Caco-2 (cell line): Measurements from ENCODE around the gene MGAM2. TPM values are rescaled to one million over a fixed set of nuclear protein-coding genes. Genes with fewer than 3 reads are reported as not detected.
A peak's percentile ranks its signal among the peaks of the same experiment; 100 is the strongest.

Source experiments
- BruUV-seq: library from RNA; stranded (reverse); fragments of 400-500 nt; replicated peaks from 2 replicates; lab custom pipeline; 2021; lab: Mats Ljungman, UMichigan
- CTCF ChIA-PET: fragments of 300-600 bp; sonication (Branson Sonifier 250); formaldehyde crosslinking; loops from one replicate; lab custom pipeline; 2022; ENCODE audit warnings: antibody characterized with exemption; lab: Charles Lee
- POLR2A ChIA-PET: fragments of 300-600 bp; sonication (Branson Sonifier 250); formaldehyde crosslinking; loops from one replicate; lab custom pipeline; 2022; ENCODE audit warnings: antibody characterized with exemption; lab: Charles Lee
- DNase-seq, 2 experiments: peaks; one replicate each; pipeline versions ENCODE4 v3.0.0 to v3.0.0-alpha.2; 2020 to 2022
- H3K27me3 ChIP-seq: replicated peaks from 2 replicates; pipeline ENCODE4 v1.6.0; 2011; ENCODE audit warnings: low read length; ENCODE audit not compliant: control insufficient read depth, insufficient read depth
- H3K36me3 ChIP-seq: 2 replicates; pipeline ENCODE4 v1.5.1; 2011; ENCODE audit warnings: low read length; ENCODE audit not compliant: control insufficient read depth, insufficient read depth
- H3K4me1 ChIP-seq: fragments of 250-450 bp; sonication (Bioruptor Pico); 2 replicates; pipeline ENCODE4 v1.5.1; 2020; ENCODE audit warnings: mild to moderate bottlenecking
- H3K4me3 ChIP-seq: 2 replicates; pipeline ENCODE4 v1.5.1; 2011; ENCODE audit warnings: low read depth, mild to moderate bottlenecking, control low read depth, low read length
- H3K9me3 ChIP-seq: fragments of 250-450 bp; sonication (Bioruptor Pico); 2 replicates; pipeline ENCODE4 v1.5.1; 2020; ENCODE audit warnings: mild to moderate bottlenecking, moderate library complexity
- H3K27ac Mint-ChIP-seq: one replicate; pipeline ENCODE4 v1.8.0; 2022; ENCODE audit warnings: mixed read lengths; ENCODE audit not compliant: unreplicated experiment
- H3K27me3 Mint-ChIP-seq: one replicate; pipeline ENCODE4 v1.8.0; 2022; ENCODE audit warnings: mixed read lengths; ENCODE audit not compliant: insufficient read depth, unreplicated experiment
- H3K36me3 Mint-ChIP-seq: one replicate; pipeline ENCODE4 v1.8.0; 2022; ENCODE audit warnings: mild to moderate bottlenecking, mixed read lengths; ENCODE audit not compliant: insufficient read depth, unreplicated experiment
- H3K4me1 Mint-ChIP-seq: one replicate; pipeline ENCODE4 v1.8.0; 2022; ENCODE audit warnings: low read depth, mixed read lengths; ENCODE audit not compliant: unreplicated experiment
- H3K4me3 Mint-ChIP-seq: one replicate; pipeline ENCODE4 v1.8.0; 2022; ENCODE audit warnings: mild to moderate bottlenecking, moderate library complexity, mixed read lengths; ENCODE audit not compliant: unreplicated experiment
- H3K9me3 Mint-ChIP-seq: one replicate; pipeline ENCODE4 v1.8.0; 2022; ENCODE audit warnings: mixed read lengths; ENCODE audit not compliant: unreplicated experiment
- intact Hi-C: fragments of 100-400 bp; cut with micrococcal nuclease; formaldehyde crosslinking; loops from one replicate; pipeline ENCODE4 v1.10.0; 2022; ENCODE audit not compliant: unreplicated experiment
- total RNA-seq: library from RNA; stranded (reverse); gene quantifications from 2 replicates; pipeline ENCODE4 v1.2.3, GENCODE V29; 2022
- TF ChIP-seq, protein P1 (sequence below), 2 experiments: fragments of 200-600 bp in 1 of 2; IDR thresholded peaks; 1 replicate in 1 of 2; 2 replicates in 1 of 2; pipeline versions ENCODE4 v1.5.1 to v1.8.0; 2011 to 2022; ENCODE audit warnings: antibody characterized with exemption in 1 of 2, control low read depth in 1 of 2, inconsistent platforms in 1 of 2, low read depth in 1 of 2, low read length in 1 of 2, mild to moderate bottlenecking in 1 of 2, moderate library complexity in 1 of 2; ENCODE audit not compliant: insufficient read depth in 1 of 2, severe bottlenecking in 1 of 2, unreplicated experiment in 1 of 2

MGAM2 gene
- total RNA-seq, 1 experiment from 2014 or later = 0.70 TPM

DNA sequence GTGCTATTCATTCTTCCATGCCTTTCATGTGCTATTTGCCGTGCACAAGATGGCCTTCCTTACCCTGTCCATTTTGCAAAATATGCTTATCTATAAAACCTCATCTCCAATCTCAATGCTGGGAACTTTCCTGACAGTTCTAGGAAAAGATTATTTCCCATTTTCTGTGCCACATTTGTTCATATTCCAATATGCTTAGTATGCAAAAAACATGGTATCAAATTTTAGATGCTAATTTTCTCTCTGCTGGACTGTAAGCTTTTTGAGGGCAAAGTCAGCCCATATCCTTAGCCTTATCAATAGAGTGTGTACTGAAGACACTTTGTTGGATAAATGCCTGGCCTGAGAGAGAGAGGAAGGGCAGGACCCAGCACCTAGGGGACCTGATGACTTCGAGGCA lies 39.4 kb downstream of the MGAM2 start:
- Histone ChIP-seq H3K27me3 (no peaks in the 10 kb centered on the region), H3K36me3 (no peaks in the 10 kb centered on the region), H3K9me3 (no peaks in the 10 kb centered on the region), H3K4me1 (peaks cover 23% of the 10 kb centered on the region), H3K4me3 (no peak overlapping the region)
- Mint-ChIP-seq H3K27ac (no peak overlapping the region), H3K4me1 (peaks cover 21% of the 10 kb centered on the region), H3K27me3 (no peaks in the 10 kb centered on the region), H3K36me3 (no peaks in the 10 kb centered on the region), H3K9me3 (peaks cover 18% of the 10 kb centered on the region), H3K4me3 (no peak overlapping the region)
- CTCF ChIA-PET = no interaction called here
- POLR2A ChIA-PET = no interaction called here
- TF ChIP-seq, protein P1, sequence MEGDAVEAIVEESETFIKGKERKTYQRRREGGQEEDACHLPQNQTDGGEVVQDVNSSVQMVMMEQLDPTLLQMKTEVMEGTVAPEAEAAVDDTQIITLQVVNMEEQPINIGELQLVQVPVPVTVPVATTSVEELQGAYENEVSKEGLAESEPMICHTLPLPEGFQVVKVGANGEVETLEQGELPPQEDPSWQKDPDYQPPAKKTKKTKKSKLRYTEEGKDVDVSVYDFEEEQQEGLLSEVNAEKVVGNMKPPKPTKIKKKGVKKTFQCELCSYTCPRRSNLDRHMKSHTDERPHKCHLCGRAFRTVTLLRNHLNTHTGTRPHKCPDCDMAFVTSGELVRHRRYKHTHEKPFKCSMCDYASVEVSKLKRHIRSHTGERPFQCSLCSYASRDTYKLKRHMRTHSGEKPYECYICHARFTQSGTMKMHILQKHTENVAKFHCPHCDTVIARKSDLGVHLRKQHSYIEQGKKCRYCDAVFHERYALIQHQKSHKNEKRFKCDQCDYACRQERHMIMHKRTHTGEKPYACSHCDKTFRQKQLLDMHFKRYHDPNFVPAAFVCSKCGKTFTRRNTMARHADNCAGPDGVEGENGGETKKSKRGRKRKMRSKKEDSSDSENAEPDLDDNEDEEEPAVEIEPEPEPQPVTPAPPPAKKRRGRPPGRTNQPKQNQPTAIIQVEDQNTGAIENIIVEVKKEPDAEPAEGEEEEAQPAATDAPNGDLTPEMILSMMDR (IDR thresholded peaks at IDR 0.05; ENCODE audit: insufficient read depth in 1 of 2, low read depth in 1 of 2, low read length in 1 of 2, severe bottlenecking in 1 of 2, unreplicated experiment in 1 of 2) = no peak
- intact Hi-C loops = no loop called here
- no peak for DNase-seq
- BruUV-seq = no TSS peak

DNA sequence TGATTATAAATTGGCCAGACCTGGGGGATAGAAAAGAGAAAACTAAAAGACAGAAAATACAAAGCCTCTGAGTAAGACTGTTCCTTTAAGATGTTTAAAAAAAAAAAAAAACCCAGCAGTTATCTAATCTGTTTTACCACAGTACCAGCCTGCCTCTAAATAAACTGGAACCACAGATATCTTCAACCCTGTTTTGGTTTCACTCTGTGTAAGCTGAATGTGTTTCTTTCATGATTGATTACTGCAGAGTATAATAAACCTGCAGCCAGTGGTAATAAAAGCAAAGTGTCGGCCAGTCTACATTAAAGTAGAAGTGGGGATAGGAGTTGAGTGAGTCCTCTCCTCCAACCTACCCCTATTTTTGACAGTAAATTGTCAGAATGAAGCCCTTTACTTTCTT lies 40.6 kb downstream of the MGAM2 start:
- Mint-ChIP-seq H3K4me3 (no peak overlapping the region), H3K27me3 (no peaks in the 10 kb centered on the region), H3K9me3 (peaks cover 18% of the 10 kb centered on the region), H3K27ac (no peak overlapping the region), H3K4me1 (peaks cover 16% of the 10 kb centered on the region), H3K36me3 (no peaks in the 10 kb centered on the region)
- Histone ChIP-seq H3K4me1 (peaks cover 23% of the 10 kb centered on the region), H3K9me3 (no peaks in the 10 kb centered on the region), H3K4me3 (no peak overlapping the region), H3K27me3 (no peaks in the 10 kb centered on the region), H3K36me3 (no peaks in the 10 kb centered on the region)
- no peak for DNase-seq
- TF ChIP-seq, protein P1 (IDR thresholded peaks at IDR 0.05; ENCODE audit: insufficient read depth in 1 of 2, low read depth in 1 of 2, low read length in 1 of 2, severe bottlenecking in 1 of 2, unreplicated experiment in 1 of 2) = no peak
- intact Hi-C loops = no loop called here
- ChIA-PET POLR2A (no interaction called here), CTCF (interaction anchor here (0.7 kb wide), 1 partner anchor 42 kb away, joined by 4 read pairs; no protein-coding TSS in a partner anchor)
- no TSS peak for BruUV-seq

DNA sequence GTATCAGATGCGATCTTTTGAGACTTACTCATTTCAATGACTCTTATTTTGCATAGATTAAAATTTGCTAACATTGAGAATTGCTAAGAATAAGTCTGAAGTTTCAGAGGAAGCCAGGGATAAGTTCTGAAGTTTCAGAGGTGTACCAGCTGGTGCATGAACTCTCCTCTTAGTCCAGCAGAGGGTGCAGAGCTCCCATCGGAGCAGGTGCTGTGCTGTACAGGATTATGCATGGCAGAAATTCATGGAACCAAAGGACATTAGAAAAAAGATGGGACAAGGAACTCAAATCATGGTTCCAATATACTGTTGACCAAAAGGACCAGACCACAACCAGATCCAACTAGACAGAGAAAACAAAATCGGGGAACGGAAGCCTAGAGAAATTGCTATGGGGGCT lies 41.9 kb downstream of the MGAM2 start:
- no peak overlapping the region for H3K4me3 ChIP-seq
- POLR2A ChIA-PET = no interaction called here
- H3K9me3 ChIP-seq = no peaks in the 10 kb centered on the region
- no peaks in the 10 kb centered on the region for H3K27me3 Mint-ChIP-seq
- peaks cover 23% of the 10 kb centered on the region for H3K4me1 ChIP-seq
- H3K36me3 ChIP-seq = no peaks in the 10 kb centered on the region
- no peaks in the 10 kb centered on the region for H3K27me3 ChIP-seq
- CTCF ChIA-PET = interaction anchor here (0.6 to 1.7 kb wide), 3 partner anchors 33 to 179 kb away, joined by 3 to 14 read pairs (median 5); no protein-coding TSS in a partner anchor
- H3K9me3 Mint-ChIP-seq = peaks cover 8% of the 10 kb centered on the region
- peaks cover 16% of the 10 kb centered on the region for H3K4me1 Mint-ChIP-seq
- intact Hi-C loops = loop anchor here (1.0 kb wide), 3 partner anchors 35 to 177 kb away; no protein-coding TSS in a partner anchor
- no peak overlapping the region for H3K4me3 Mint-ChIP-seq
- no peaks in the 10 kb centered on the region for H3K36me3 Mint-ChIP-seq
- no TSS peak for BruUV-seq
- TF ChIP-seq, protein P1 (IDR thresholded peaks at IDR 0.05; ENCODE audit: insufficient read depth in 1 of 2, low read depth in 1 of 2, low read length in 1 of 2, severe bottlenecking in 1 of 2, unreplicated experiment in 1 of 2) = peak; percentile 34 to 79
- H3K27ac Mint-ChIP-seq = no peak overlapping the region
- peak; percentile 46 to 58 for DNase-seq
